Skeletal muscle cell (primary cell): Measurements from ENCODE around the gene CFD.
"Not testable (repeated sequence)": the region's sequence is repeated elsewhere in the genome, so short reads cannot be mapped to it uniquely, and the experiment has no call there.

Experiments used
- DNase-seq: peaks from one replicate; pipeline ENCODE4 v3.0.0-alpha.2; 2010; ENCODE audit warnings: low read depth
- H3K4me3 ChIP-seq: 2 replicates; pipeline ENCODE4 v1.5.1; 2011; ENCODE audit warnings: low read depth, mild to moderate bottlenecking, control low read depth, low read length, moderate library complexity

Gene CFD

GRCh38 chr19:868458-869244, 9.2 kb downstream of the CFD start:
- DNase-seq = no peak
- no peak overlapping the region for H3K4me3 ChIP-seq

DNA sequence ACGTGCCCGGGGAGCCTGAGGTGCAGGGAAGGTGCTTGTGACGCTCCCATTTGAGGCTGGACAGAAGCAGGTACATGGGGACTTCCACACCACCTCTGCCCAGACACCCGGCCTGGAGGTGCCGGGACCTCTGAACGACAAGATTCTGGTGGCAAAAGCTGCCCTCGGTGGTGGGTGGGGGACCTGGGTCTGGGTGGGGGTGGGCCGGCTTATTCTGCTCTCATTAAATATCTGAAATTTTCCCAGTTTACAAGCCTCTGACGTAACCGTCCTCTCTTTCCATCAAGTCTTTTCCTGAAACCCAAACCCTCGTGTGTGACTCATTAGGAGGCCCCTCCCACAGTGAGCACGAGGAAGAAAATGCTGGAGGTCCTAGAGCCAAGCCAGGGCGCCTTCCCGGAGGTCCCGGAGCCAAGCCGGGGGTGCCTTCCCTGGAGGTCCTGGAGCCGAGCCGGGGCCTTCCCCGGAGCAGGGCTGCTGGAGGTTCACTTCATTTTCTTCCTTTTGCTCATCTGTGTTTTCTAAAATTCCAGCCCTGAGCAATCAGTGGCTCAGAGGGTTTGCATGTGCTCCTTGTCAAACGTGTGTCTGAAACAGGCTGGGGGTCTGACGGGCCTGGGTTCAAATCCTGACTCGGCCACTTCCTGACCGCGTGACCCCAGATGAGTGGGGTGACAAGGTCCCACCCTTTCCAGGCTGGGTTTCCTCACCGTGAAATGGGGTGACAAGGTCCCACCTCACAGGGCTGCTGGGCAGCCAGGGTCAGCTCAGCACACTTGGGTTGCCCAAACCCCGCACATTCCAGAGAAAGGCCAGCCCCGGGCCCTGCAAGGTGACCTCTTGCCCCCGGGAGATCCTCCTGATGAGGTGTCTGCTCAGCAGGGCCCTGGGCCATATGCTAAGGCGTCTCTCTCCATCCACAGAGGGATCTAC, 10.0 kb downstream of the CFD start:
- peak; percentile 80 for DNase-seq
- H3K4me3 ChIP-seq = no peak overlapping the region

- H3K4me3 ChIP-seq = no peak overlapping the region
- DNase-seq = no peak
These were observed 10.8 kb downstream of the CFD start for GRCh38 chr19:870314-870713.

DNA sequence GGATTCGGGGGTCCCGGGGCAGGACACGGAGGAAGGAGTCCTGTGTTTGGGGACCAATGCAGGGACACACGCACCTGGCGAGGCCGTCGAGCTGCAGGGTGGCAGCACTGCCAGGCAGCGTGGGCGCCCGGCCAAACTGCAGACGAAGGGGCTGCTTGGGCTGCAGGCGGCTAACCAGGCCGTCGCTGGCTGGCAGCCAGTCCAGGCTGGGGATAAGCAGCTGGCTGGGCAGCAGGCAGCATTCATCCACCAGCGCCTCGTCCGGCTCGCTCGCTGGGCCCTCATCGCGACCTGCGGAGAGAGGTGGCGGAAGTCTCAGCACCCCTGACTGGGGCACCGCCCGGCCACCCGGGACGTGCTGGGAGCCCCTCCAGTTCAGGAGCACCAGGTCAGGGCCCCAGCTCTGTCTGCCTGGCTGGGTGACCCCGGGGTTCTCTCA, 11.5 kb downstream of the CFD start:
- H3K4me3 ChIP-seq = no peak overlapping the region
- DNase-seq = no peak

GRCh38 chr19:871446-872265, 12.2 kb downstream of the CFD start:
- DNase-seq = no peak
- no peak overlapping the region for H3K4me3 ChIP-seq

DNA sequence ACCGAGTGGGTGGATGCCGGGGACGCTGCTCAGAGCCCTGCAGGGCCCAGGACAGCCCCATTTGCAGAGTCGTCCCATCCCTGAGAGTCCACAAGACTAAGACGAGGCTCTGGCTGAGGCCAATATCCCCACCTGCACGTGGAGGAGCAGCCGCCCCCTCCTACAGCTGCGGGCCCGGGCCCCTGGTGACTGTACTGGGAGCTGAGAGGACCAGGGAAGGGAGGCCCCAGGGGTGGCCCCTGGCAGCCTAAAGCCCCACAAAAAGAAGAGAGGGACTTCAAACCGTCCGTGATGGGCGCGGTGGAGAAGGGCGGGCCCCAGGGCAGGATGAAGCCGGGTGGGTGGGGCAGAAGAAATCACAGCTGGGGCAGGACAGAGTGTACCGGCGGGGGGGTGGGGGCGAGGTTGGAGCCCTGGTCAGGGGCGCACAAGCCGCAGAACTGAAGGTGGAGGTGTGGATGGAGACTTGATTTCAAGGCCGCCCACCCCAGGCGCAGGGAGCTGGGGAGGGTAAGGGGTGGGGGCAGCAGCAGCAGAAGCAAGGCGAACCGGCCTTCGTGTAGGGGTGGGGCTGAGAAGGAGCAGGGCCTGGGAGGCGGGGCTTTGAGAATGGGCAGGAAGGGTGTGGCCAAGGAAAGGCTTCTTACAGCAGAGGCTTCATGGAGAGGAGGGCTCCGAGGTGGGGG, 12.9 kb downstream of the CFD start:
- H3K4me3 ChIP-seq = no peak overlapping the region
- no peak for DNase-seq

- DNase-seq = no peak
- no peak overlapping the region for H3K4me3 ChIP-seq
These were observed 13.6 kb downstream of the CFD start for GRCh38 chr19:873084-873483.

GRCh38 chr19:873561-874041, 14.1 kb downstream of the CFD start:
- no peak for DNase-seq
- H3K4me3 ChIP-seq = no peak overlapping the region

DNA sequence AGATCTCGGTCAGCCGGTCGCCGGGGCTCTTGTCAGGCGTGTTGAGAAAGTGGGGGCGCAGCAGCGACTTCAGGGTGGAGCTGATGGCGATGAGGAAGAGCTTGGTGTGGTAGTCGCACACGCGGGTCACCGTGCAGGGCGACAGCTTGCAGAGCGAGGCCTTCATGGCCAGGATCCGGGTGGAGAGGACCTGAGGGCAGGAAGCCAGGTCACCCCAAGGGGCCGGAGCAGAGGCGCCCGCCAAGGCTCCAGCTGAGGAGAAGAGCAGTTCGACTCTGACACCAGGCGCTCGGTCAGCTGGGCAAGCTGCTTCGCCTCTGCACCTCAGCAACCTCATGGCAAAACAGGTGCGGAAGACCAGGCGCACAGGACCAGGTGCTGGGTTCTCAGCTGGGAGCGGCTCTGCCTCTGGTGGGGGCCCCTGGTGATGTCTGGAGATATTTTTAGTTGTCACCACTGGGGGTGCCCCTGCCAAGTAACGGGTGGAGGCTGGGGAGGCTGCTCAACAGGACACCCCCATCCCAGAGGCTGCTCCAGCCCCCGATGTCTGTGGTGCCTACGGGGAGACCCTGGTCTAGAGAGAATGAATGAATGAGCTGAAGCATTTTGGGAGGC, 15.9 kb downstream of the CFD start:
- H3K4me3 ChIP-seq = no peak overlapping the region
- DNase-seq = no peak

DNA sequence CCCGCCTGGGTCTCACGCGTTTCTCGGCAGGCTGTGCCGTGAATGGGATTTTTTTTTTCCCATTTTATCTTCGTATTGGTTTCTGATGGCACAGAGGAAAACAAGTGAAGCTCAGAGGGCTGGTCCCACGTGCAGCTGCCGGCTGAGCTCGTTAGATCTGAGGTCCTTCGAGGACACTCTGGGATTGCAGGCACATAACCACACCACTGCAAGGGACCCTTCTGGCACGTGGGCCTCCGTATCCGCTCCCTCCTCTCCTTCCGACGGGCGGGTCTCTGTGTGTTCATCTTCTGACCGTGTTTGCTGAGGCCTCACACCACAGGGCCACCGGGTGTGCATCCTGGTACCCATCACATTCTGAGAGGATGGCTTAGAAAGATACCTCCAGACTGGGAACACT, 16.6 kb downstream of the CFD start:
- no peak for DNase-seq
- H3K4me3 ChIP-seq = no peak overlapping the region

- no peak for DNase-seq
- H3K4me3 ChIP-seq = no peak overlapping the region
These were observed 17.4 kb downstream of the CFD start for GRCh38 chr19:876780-877314.

DNA sequence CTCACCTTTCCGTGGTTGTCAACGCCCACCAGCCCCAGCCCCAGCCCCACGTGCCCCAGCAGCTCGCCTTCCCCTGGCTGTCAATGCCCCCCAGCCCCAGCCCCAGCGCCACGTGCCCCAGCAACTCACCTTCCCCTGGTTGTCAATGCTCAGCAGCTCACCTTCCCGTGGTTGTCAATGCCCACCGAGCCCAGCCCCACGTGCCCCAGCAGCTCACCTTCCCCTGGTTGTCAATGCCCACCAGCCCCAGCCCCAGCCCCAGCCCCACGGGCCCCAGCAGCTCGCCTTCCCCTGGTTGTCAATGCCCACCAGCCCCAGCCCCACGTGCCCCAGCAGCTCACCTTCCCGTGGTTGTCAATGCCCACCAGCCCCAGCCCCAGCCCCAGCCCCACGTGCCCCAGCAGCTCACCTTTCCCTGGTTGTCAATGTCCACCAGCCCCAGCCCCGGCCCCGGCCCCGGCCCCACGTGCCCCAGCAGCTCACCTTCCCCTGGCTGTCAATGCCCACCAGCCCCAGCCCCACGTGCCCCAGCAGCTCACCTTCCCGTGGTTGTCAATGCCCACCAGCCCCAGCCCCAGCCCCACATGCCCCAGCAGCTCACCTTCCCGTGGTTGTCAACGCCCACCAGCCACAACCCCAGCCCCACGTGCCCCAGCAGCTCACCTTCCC, 18.7 kb downstream of the CFD start:
- not testable (repeated sequence) for H3K4me3 ChIP-seq, DNase-seq

DNA sequence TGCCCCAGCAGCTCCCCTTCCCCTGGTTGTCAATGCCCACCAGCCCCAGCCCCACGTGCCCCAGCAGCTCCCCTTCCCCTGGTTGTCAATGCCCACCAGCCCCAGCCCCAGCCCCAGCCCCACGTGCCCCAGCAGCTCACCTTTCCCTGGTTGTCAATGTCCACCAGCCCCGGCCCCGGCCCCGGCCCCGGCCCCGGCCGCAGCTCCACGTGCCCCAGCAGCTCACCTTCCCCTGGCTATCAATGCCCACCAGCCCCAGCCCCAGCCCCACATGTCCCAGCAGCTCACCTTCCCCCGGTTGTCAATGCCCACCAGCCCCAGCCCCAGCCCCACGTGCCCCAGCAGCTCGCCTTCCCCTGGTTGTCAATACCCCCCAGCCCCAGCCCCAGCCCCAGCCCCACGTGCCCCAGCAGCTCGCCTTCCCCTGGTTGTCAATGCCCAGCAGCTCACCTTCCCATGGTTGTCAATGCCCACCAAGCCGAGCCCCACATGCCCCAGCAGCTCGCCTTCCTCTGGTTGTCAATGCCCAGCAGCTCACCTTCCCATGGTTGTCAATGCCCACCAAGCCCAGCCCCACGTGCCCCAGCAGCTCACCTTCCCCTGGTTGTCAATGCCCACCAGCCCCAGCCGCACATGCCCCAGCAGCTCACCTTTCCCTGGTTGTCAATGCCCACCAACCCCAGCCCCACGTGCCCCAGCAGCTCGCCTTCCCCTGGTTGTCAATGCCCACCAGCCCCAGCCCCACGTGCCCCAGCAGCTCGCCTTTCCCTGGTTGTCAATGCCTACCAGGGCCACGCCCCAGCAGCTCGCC, 19.5 kb downstream of the CFD start:
- not testable (repeated sequence) for DNase-seq, H3K4me3 ChIP-seq

- H3K4me3 ChIP-seq = no peak overlapping the region
These were observed 20.4 kb downstream of the CFD start for GRCh38 chr19:879711-880438.

DNA sequence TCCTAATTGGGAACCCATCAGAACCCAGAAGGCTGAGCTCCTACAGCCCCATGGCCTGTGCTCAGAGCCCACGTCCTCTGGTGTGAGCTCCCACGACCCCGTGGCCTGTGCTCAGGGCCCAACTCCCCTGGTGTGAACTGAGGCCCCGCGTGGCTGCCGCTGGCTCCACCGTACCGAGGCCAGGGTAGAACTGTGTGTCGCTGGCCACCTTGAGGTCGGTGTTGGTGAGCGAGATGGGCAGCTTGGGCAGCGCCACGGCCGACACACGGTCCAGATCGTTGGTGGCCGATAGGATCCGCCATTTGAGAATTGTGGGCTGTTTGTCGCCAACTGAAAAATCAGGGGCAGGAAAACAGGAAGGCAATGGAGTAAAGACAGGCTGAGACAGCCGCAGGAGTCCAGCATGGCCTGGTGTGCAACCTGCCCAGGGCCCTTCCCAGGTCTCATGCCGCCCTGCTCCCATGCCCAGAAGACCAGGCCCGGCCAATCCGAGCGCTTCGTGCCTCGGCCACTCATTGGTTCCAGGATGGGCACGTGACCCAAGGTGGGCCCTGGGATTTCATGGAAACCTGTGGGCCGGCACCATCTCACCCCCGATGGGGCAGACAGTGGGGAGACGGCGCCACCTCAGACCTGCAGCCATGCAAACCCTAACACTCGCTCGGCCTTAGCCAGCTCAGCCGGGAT, 22.1 kb downstream of the CFD start:
- no peak for DNase-seq

More at GRCh38 chr19:879711-880438, 20.4 kb downstream of the CFD start:
- no peak for DNase-seq

More for the DNA sequence above, 22.1 kb downstream of the CFD start:
- no peak overlapping the region for H3K4me3 ChIP-seq
